ENCODE results near the gene SLC2A13.

DNA sequence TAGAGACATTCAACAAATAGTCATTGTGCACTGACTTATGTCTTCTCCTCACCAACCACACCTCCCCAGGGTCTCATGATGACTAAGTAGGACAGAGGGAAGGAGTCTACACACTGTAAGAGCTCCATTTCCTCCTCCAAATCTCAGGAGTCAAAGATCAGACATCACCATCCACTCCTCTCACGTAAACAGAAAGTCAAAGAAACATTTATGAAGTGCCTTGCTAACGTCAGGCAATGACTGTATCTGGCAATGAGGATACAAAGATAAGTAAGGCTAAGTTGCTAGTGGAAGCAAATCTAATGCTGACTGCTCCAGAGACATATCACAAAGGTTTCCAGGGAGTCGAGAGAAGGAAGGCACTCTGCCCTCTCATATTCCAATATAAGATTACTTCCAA, 88.9 kb downstream of the SLC2A13 start:
- TF ChIP-seq POLR2A (IDR thresholded peaks at IDR 0.05): no peak
- TF ChIP-seq, protein P1, sequence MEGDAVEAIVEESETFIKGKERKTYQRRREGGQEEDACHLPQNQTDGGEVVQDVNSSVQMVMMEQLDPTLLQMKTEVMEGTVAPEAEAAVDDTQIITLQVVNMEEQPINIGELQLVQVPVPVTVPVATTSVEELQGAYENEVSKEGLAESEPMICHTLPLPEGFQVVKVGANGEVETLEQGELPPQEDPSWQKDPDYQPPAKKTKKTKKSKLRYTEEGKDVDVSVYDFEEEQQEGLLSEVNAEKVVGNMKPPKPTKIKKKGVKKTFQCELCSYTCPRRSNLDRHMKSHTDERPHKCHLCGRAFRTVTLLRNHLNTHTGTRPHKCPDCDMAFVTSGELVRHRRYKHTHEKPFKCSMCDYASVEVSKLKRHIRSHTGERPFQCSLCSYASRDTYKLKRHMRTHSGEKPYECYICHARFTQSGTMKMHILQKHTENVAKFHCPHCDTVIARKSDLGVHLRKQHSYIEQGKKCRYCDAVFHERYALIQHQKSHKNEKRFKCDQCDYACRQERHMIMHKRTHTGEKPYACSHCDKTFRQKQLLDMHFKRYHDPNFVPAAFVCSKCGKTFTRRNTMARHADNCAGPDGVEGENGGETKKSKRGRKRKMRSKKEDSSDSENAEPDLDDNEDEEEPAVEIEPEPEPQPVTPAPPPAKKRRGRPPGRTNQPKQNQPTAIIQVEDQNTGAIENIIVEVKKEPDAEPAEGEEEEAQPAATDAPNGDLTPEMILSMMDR (IDR thresholded peaks at IDR 0.05 in 8 of 11, conservative IDR thresholded peaks at IDR 0.05 in 3 of 11): no peak
- no peak for TF ChIP-seq POLR2AphosphoS5 (IDR thresholded peaks at IDR 0.05)
